GM10266 (cell line): ENCODE measurements around the gene DGKE.

Experiments used
- DNase-seq: peaks from one replicate; pipeline ENCODE4 v3.0.0; 2012; ENCODE audit errors: extremely low spot score
- CTCF ChIP-seq: IDR thresholded peaks from 2 replicates; pipeline ENCODE4 v1.5.1; 2012; ENCODE audit warnings: mild to moderate bottlenecking, low read depth; ENCODE audit not compliant: control insufficient read depth, insufficient read depth; ENCODE audit errors: missing control alignments

The DGKE gene

GRCh38 chr17:56822725-56823124 lies 11.2 kb upstream of the DGKE start:
- TF ChIP-seq CTCF: no peak
- no peak for DNase-seq

- TF ChIP-seq CTCF: no peak
- no peak for DNase-seq
These were observed 10.1 kb upstream of the DGKE start for GRCh38 chr17:56823848-56824247.

- TF ChIP-seq CTCF: no peak
- no peak for DNase-seq
These were observed 9.4 kb upstream of the DGKE start for GRCh38 chr17:56824503-56824902.

GRCh38 chr17:56826611-56827414 lies 7.1 kb upstream of the DGKE start:
- no peak for DNase-seq
- TF ChIP-seq CTCF: no peak

GRCh38 chr17:56830726-56831368 lies 3.1 kb upstream of the DGKE start:
- no peak for DNase-seq
- no peak for TF ChIP-seq CTCF

GRCh38 chr17:56831369-56832095 lies 2.4 kb upstream of the DGKE start:
- no peak for TF ChIP-seq CTCF
- DNase-seq: no peak
